ENCODE data around the gene BCAP29.

BCAP29 gene

DNA sequence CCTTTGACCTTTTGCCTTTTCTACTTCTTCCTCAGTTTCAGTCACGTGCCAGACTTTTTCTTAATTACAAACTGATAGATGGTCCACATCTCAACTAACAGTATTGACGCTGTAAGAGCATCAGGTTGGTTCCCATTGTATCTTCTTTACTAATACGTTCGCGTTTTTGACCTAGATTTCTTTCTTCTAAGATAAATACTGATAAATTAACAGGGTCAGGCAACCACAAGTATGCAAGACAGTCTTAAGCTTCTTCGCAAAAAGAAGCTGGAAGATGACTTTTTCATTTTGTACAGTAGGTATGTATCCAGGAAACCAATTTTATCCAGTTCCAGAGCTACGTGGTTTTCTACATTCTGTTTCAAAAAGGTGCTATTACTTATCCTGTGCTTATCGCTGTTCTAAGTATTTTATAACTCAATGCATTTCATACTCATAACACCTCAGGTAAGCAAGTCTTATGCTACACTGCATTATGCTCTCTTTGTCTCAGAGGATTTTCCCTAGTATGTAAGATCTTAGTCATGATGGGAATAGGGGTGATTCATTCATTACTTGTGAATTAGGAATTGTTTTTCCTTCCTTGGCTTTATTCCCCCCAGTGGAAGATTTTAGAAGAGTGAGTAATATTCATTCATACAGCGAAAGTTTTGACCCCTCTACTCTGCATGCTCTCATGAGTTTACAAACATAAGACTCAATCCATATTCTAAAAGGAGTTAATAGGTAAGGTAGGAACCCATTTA is 15.3 kb upstream of the BCAP29 start:
- Mint-ChIP-seq H3K9me3 (no peaks in the 10 kb centered on the region), H3K4me3 (peak overlapping the region; percentile 87), H3K27ac (peak overlapping the region; percentile 88), H3K36me3 (ENCODE audit: low read depth) (peaks cover 19% of the 10 kb centered on the region), H3K27me3 (no peaks in the 10 kb centered on the region), H3K4me1 (ENCODE audit: low read depth) (peaks cover 51% of the 10 kb centered on the region)

GRCh38 chr7:107570298-107570697 is 9.7 kb upstream of the BCAP29 start:
- Mint-ChIP-seq H3K4me1 (ENCODE audit: low read depth) (peaks cover 4% of the 10 kb centered on the region), H3K27ac (no peak overlapping the region), H3K27me3 (no peaks in the 10 kb centered on the region), H3K36me3 (ENCODE audit: low read depth) (peaks cover 42% of the 10 kb centered on the region), H3K9me3 (no peaks in the 10 kb centered on the region), H3K4me3 (no peak overlapping the region)

DNA sequence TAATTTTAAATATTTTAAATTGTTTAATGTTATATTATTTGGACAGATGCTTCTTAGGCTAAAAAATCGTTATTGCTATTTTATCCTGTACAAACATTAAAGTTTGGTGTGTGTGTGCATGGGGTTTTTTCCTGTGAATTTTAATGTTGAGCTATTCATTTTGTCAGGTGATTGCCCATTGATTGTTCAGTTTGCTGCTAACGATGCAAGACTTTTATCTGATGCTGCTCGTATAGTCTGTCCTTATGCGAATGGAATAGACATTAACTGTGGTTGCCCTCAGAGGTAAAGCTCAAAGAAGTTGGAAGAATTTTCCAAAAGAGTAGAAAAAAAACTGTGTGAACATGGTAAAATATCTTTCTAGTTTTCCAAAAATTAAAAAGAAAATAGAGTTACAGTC is 6.5 kb upstream of the BCAP29 start:
- H3K27me3 Mint-ChIP-seq, result no peaks in the 10 kb centered on the region
- no peaks in the 10 kb centered on the region for H3K4me1 Mint-ChIP-seq (ENCODE audit: low read depth)
- H3K4me3 Mint-ChIP-seq, result no peak overlapping the region
- H3K36me3 Mint-ChIP-seq (ENCODE audit: low read depth), result peaks cover 31% of the 10 kb centered on the region
- no peaks in the 10 kb centered on the region for H3K9me3 Mint-ChIP-seq
- no peak overlapping the region for H3K27ac Mint-ChIP-seq

GRCh38 chr7:107579554-107579884 is 527 bp upstream of the BCAP29 start:
- no peaks in the 10 kb centered on the region for H3K27me3 Mint-ChIP-seq
- no peaks in the 10 kb centered on the region for H3K9me3 Mint-ChIP-seq
- H3K27ac Mint-ChIP-seq, result peak overlapping the region; percentile 87
- H3K4me3 Mint-ChIP-seq, result peak overlapping the region; percentile 92
- H3K4me1 Mint-ChIP-seq (ENCODE audit: low read depth), result peaks cover 24% of the 10 kb centered on the region
- peaks cover 13% of the 10 kb centered on the region for H3K36me3 Mint-ChIP-seq (ENCODE audit: low read depth)

- peak overlapping the region; percentile 92 for H3K4me3 Mint-ChIP-seq
- peak overlapping the region; percentile 49 for H3K27ac Mint-ChIP-seq
Observed at GRCh38 chr7:107580716-107581383, 804 bp downstream of the BCAP29 start.

GRCh38 chr7:107581387-107582013 is 1.5 kb downstream of the BCAP29 start:
- Mint-ChIP-seq H3K27me3 (no peaks in the 10 kb centered on the region), H3K36me3 (ENCODE audit: low read depth) (peaks cover 27% of the 10 kb centered on the region), H3K4me3 (peak overlapping the region; percentile 92), H3K27ac (no peak overlapping the region), H3K9me3 (no peaks in the 10 kb centered on the region), H3K4me1 (ENCODE audit: low read depth) (peaks cover 24% of the 10 kb centered on the region)

More at GRCh38 chr7:107580716-107581383, 804 bp downstream of the BCAP29 start:
- Mint-ChIP-seq H3K27me3 (no peaks in the 10 kb centered on the region), H3K9me3 (no peaks in the 10 kb centered on the region), H3K36me3 (ENCODE audit: low read depth) (peaks cover 21% of the 10 kb centered on the region), H3K4me1 (ENCODE audit: low read depth) (peaks cover 24% of the 10 kb centered on the region)

DNA sequence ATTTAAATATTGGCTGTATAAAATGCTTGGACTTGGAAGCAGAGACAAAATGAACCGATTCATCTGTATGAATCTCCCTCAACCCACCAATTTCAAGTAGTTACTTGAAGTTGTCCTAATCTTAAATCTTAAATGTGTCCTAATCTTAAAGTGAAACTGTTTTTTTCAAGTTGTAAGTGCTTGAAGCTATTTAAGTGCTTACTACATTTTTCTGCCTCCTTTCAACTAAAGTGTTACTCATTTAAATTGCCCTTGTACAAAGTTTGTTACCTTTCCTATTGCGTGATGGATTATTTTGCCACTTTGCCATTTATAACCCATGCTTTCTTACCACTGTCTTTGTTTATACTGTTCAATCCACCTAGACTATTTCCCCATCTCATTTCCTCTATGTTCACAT is 2.8 kb downstream of the BCAP29 start:
- H3K4me1 Mint-ChIP-seq (ENCODE audit: low read depth), result peaks cover 24% of the 10 kb centered on the region
- H3K36me3 Mint-ChIP-seq (ENCODE audit: low read depth), result peaks cover 31% of the 10 kb centered on the region
- H3K9me3 Mint-ChIP-seq, result no peaks in the 10 kb centered on the region
- H3K27ac Mint-ChIP-seq, result no peak overlapping the region
- H3K4me3 Mint-ChIP-seq, result no peak overlapping the region
- no peaks in the 10 kb centered on the region for H3K27me3 Mint-ChIP-seq

DNA sequence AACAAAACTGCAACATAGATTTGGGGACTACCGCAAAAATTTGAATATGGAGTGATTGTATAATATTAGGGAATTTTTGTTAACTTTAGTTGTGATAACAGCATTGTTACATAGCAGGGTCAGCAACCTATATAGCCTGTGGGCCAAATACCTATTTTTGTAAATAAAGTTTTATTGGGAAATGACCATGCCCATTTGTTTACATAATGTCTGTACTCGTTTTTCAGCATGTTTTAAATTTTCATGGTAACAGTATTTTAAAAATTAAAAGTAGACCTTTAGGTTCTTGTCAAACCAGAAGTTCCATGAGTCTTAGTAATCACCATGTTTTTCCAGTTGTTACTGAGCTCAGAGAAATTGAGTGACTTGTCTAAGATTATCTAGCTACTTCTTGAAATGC is 4.7 kb downstream of the BCAP29 start:
- H3K4me3 Mint-ChIP-seq, result no peak overlapping the region
- H3K27ac Mint-ChIP-seq, result no peak overlapping the region
- H3K36me3 Mint-ChIP-seq (ENCODE audit: low read depth), result peaks cover 35% of the 10 kb centered on the region
- H3K9me3 Mint-ChIP-seq, result no peaks in the 10 kb centered on the region
- no peaks in the 10 kb centered on the region for H3K27me3 Mint-ChIP-seq
- peaks cover 20% of the 10 kb centered on the region for H3K4me1 Mint-ChIP-seq (ENCODE audit: low read depth)

DNA sequence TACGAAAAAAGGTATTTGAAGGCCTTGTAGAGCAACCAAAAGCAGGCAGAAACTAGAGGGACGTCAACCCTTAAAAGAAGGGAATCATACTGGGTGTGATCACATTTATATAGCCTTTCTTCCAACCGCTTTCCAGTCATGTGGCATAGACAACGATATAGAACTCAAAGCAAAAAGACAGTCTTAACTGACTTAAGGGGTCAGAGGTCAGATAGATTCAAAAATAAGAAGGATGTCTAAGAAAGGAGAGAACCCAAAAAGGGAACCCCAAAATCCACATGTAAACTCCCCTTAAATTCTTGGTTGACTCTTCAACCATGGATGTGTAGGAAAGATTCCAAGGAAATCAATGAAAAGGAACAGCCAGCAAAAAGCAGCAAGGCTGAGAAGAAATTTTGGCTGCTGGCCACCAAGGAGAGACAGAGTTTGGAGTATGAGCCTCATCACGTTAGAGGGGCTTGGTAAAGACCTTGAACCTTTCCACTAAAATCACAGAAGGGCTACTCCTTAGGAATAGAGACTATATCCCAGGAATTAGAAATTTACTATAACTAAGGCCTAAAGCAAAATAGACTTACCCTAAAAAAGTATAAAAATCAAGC is 8.6 kb downstream of the BCAP29 start:
- Mint-ChIP-seq H3K36me3 (ENCODE audit: low read depth) (peaks cover 31% of the 10 kb centered on the region), H3K4me1 (ENCODE audit: low read depth) (no peaks in the 10 kb centered on the region)

DNA sequence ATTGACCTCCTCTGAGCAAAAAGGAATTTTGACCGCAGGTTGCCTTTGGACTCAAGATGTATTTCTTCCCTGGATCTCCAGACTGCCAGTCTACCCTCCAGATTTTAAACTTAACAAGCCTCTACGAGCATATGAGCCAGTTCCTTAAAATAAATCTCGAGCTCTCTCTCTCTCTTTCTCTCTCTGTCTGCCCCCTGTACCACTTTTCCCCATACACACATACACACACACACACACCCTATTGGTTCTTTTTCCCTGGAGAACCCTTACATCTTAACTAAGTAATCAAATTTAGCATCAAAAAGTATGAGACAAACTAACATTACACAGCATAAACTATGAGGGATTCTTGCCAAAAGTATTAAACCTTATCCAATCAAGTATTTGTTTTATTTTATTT is 11.4 kb downstream of the BCAP29 start:
- Mint-ChIP-seq H3K27ac (no peak overlapping the region), H3K36me3 (ENCODE audit: low read depth) (peaks cover 18% of the 10 kb centered on the region), H3K4me1 (ENCODE audit: low read depth) (no peaks in the 10 kb centered on the region), H3K4me3 (no peak overlapping the region), H3K9me3 (no peaks in the 10 kb centered on the region), H3K27me3 (no peaks in the 10 kb centered on the region)

More for the DNA sequence above, 8.6 kb downstream of the BCAP29 start:
- Mint-ChIP-seq H3K4me3 (no peak overlapping the region), H3K27me3 (no peaks in the 10 kb centered on the region), H3K9me3 (no peaks in the 10 kb centered on the region), H3K27ac (no peak overlapping the region)

- Mint-ChIP-seq H3K27me3 (no peaks in the 10 kb centered on the region), H3K4me1 (ENCODE audit: low read depth) (no peaks in the 10 kb centered on the region), H3K27ac (no peak overlapping the region), H3K9me3 (no peaks in the 10 kb centered on the region), H3K36me3 (ENCODE audit: low read depth) (peaks cover 14% of the 10 kb centered on the region), H3K4me3 (no peak overlapping the region)
Observed at GRCh38 chr7:107592361-107593024, 12.4 kb downstream of the BCAP29 start.

GRCh38 chr7:107593025-107593410 is 13.0 kb downstream of the BCAP29 start:
- Mint-ChIP-seq H3K4me1 (ENCODE audit: low read depth) (no peaks in the 10 kb centered on the region), H3K36me3 (ENCODE audit: low read depth) (peaks cover 14% of the 10 kb centered on the region), H3K4me3 (no peak overlapping the region)

GRCh38 chr7:107594961-107595737 is 15.1 kb downstream of the BCAP29 start:
- Mint-ChIP-seq H3K4me1 (ENCODE audit: low read depth) (no peaks in the 10 kb centered on the region), H3K9me3 (no peaks in the 10 kb centered on the region), H3K36me3 (ENCODE audit: low read depth) (peaks cover 13% of the 10 kb centered on the region), H3K27ac (no peak overlapping the region), H3K4me3 (no peak overlapping the region), H3K27me3 (no peaks in the 10 kb centered on the region)

More at GRCh38 chr7:107593025-107593410, 13.0 kb downstream of the BCAP29 start:
- Mint-ChIP-seq H3K27me3 (no peaks in the 10 kb centered on the region), H3K27ac (no peak overlapping the region), H3K9me3 (no peaks in the 10 kb centered on the region)

DNA sequence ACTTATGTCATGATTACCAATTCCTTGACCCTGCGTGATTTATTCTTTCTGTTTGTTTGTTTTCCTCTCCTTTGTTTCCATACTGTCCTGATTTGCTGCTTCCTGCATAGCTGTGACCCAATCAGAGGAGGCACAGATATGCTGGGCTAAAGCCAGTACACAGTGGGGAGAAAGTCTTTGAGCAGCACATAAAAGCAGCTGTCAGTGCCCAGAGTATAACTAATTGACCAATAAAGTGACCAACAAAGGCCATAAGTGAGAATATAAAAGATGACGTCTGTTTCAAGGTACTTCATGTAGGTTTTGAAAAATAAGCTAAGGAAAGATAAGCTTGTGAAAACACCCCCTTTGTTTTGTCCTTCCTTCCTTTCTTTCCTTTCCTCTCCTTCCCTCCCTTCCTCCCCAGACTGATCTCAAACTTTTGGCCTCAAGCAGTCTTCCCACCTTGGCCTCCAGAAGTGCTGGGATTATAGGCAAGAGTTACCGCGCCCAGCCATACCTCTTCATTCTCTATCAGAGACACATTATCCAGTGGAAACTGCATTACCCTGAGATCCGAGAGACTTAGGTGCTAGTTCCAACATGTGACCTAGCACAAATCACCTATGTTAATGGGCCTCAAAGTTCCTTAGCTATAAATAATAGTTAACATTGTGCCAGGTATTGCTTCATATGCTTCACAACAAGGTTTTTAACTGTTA is 17.0 kb downstream of the BCAP29 start:
- Mint-ChIP-seq H3K27me3 (no peaks in the 10 kb centered on the region), H3K4me3 (no peak overlapping the region), H3K36me3 (ENCODE audit: low read depth) (peaks cover 20% of the 10 kb centered on the region), H3K4me1 (ENCODE audit: low read depth) (no peaks in the 10 kb centered on the region), H3K9me3 (no peaks in the 10 kb centered on the region), H3K27ac (no peak overlapping the region)
